ENCODE data around the gene DRAXIN.

- TF ChIP-seq, protein P1, sequence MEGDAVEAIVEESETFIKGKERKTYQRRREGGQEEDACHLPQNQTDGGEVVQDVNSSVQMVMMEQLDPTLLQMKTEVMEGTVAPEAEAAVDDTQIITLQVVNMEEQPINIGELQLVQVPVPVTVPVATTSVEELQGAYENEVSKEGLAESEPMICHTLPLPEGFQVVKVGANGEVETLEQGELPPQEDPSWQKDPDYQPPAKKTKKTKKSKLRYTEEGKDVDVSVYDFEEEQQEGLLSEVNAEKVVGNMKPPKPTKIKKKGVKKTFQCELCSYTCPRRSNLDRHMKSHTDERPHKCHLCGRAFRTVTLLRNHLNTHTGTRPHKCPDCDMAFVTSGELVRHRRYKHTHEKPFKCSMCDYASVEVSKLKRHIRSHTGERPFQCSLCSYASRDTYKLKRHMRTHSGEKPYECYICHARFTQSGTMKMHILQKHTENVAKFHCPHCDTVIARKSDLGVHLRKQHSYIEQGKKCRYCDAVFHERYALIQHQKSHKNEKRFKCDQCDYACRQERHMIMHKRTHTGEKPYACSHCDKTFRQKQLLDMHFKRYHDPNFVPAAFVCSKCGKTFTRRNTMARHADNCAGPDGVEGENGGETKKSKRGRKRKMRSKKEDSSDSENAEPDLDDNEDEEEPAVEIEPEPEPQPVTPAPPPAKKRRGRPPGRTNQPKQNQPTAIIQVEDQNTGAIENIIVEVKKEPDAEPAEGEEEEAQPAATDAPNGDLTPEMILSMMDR (IDR thresholded peaks at IDR 0.05): no peak
- TF ChIP-seq POLR2AphosphoS5 (IDR thresholded peaks at IDR 0.05; ENCODE audit: low read depth, low read length) (no peak), MAX (IDR thresholded peaks at IDR 0.05; ENCODE audit: low read depth) (no peak; the same call in 1 of the 2 replicates), SMC3 (IDR thresholded peaks at IDR 0.05; ENCODE audit: low read depth, low read length) (no peak), TAF1 (IDR thresholded peaks at IDR 0.05; ENCODE audit: borderline replicate concordance, low read depth, low read length) (no peak)
These were observed 11.0 kb upstream of the DRAXIN start for GRCh38 chr1:11680270-11681070.

Measured in SK-N-SH (cell line).